ENCODE data around the gene ASCC1.

- TF ChIP-seq CTCF (conservative IDR thresholded peaks at IDR 0.05; ENCODE audit: low read depth, low read length) (no peak), EZH2 (IDR thresholded peaks at IDR 0.05; ENCODE audit: low read length, unreplicated experiment) (no peak)
Measured at GRCh38 chr10:72175149-72175548, 40.9 kb downstream of the ASCC1 start.

Measured in PC-3 (cell line).